ENCODE data around the gene TOGARAM2. TPM values are rescaled to one million over a fixed set of nuclear protein-coding genes. Genes with fewer than 3 reads are reported as not detected.

TOGARAM2 gene
- total and polyA plus RNA-seq, 2 of the 13 experiments (the other 11 are each of a cell fraction or from before 2014, with no cell fraction given) = under 0.01 to 0.05 TPM

DNA sequence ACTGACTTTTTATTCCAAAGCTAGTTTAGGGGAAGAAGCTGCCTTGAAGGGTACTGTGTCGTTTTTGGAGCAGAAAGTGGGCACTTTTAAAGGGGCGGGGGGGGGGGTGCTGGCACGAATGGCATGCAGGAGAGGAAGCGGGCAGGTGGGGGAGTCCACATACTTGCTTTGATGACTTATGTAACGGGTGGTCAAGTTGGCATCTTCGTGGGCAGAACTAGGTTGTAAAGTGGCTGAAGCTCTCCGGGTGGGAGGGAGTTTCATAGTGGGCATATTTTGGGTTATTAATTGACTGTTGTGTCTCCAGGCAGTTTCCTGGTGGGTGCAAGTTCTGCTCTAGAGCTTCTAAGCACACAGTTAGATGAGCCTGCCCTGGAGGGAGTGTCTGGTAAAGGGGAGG lies 73.3 kb downstream of the TOGARAM2 start:
- Histone ChIP-seq H3K4me3 (replicated peaks in 1 of 3; ENCODE audit: insufficient read depth in 1 of 3, low read depth in 2 of 3, low read length in 3 of 3) (no peak overlapping the region), H3K79me2 (ENCODE audit: insufficient read depth, low read length) (no peaks in the 10 kb centered on the region), H3K9ac (ENCODE audit: insufficient read depth, low read depth, low read length) (no peak overlapping the region), H4K20me1 (ENCODE audit: insufficient read depth, low read length) (no peaks in the 10 kb centered on the region), H3K4me2 (ENCODE audit: low read depth, low read length) (no peak overlapping the region), H3K27ac (ENCODE audit: extremely low read length, insufficient read depth, low read length) (no peak overlapping the region), H3K9me3 (ENCODE audit: low read length) (no peaks in the 10 kb centered on the region), H3K4me1 (ENCODE audit: insufficient read depth, low read length) (no peaks in the 10 kb centered on the region), H2AFZ (ENCODE audit: low read length) (no peak overlapping the region), H3K36me3 (replicated peaks in 1 of 2; ENCODE audit: control insufficient read depth in 1 of 2, insufficient read depth in 2 of 2, low read length in 2 of 2) (no peaks in the 10 kb centered on the region), H3K27me3 (ENCODE audit: control insufficient read depth in 1 of 2, insufficient read depth in 2 of 2, low read length in 2 of 2) (peaks cover 5 to 60% of the 10 kb centered on the region in 2 experiments; a peak in 3 of 5 replicates)
- BruUV-seq (replicated peaks) = no TSS peak
- DNase-seq (ENCODE audit: low spot score) (no peak), ATAC-seq (no peak), FAIRE-seq (no peak)
- POLR2A ChIA-PET = no interaction called here
- WGBS (ENCODE audit: low lambda C conversion rate) = 19% methylated on average over 7 of the region's 7 CpGs
- CTCF ChIA-PET (ENCODE audit: low intra/inter-chr PET ratio, low total read pairs) = no interaction called here
- TF ChIP-seq EEA1 (CRISPR knock-in tag; IDR thresholded peaks at IDR 0.05; ENCODE audit: borderline replicate concordance) (no peak), FOXJ3 (CRISPR knock-in tag; IDR thresholded peaks at IDR 0.05; ENCODE audit: borderline replicate concordance) (no peak)
- intact Hi-C loops (cut with micrococcal nuclease; ENCODE audit: unreplicated experiment) (loop anchor here (2.0 kb wide), 1 partner anchor 142 kb away; no protein-coding TSS in a partner anchor), in situ Hi-C loops (cut with HindIII; ENCODE audit: extremely low pct_ligation_motif_present, low pct_unique_long_range_greater_than_20kb) (no loop called here)

DNA sequence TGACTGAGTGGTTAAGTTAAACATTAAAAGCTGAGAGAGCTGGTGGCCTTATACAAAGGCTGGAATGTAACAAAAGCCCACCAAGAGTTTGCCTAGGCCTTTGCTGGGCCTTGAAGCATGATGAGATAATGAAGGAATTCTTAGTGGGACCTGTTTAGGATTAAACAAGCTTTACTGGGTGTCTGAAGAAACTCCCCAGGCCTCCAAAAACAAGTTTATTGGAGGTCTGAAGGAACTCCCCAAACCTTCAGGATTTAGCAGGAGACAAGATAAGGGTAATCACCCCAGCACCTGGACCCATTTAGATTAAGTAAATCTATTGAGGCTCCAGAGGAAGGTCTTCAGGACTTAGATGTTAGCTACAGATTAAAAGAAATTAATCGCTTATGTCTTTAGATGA lies 74.5 kb downstream of the TOGARAM2 start:
- BruUV-seq (replicated peaks) = no TSS peak
- in situ Hi-C loops (cut with HindIII; ENCODE audit: extremely low pct_ligation_motif_present, low pct_unique_long_range_greater_than_20kb) (no loop called here), intact Hi-C loops (cut with micrococcal nuclease; ENCODE audit: unreplicated experiment) (loop anchor here (2.0 kb wide), 1 partner anchor 141 kb away; no protein-coding TSS in a partner anchor)
- H3K4me1 ChIP-seq (ENCODE audit: insufficient read depth, low read length) = no peaks in the 10 kb centered on the region
- FAIRE-seq = no peak
- no peaks in the 10 kb centered on the region for H3K36me3 ChIP-seq (replicated peaks in 1 of 2; ENCODE audit: control insufficient read depth in 1 of 2, insufficient read depth in 2 of 2, low read length in 2 of 2)
- no peak overlapping the region for H3K9ac ChIP-seq (ENCODE audit: insufficient read depth, low read depth, low read length)
- H4K20me1 ChIP-seq (ENCODE audit: insufficient read depth, low read length) = no peaks in the 10 kb centered on the region
- POLR2A ChIA-PET = no interaction called here
- DNase-seq (ENCODE audit: low spot score) = no peak
- H3K9me3 ChIP-seq (ENCODE audit: low read length) = no peaks in the 10 kb centered on the region
- H3K27me3 ChIP-seq (ENCODE audit: control insufficient read depth in 1 of 2, insufficient read depth in 2 of 2, low read length in 2 of 2) = peaks cover 5 to 59% of the 10 kb centered on the region in 2 experiments; a peak in 3 of 5 replicates
- H3K79me2 ChIP-seq (ENCODE audit: insufficient read depth, low read length) = no peaks in the 10 kb centered on the region
- no peak overlapping the region for H2AFZ ChIP-seq (ENCODE audit: low read length)
- no peak overlapping the region for H3K4me2 ChIP-seq (ENCODE audit: low read depth, low read length)
- CTCF ChIA-PET (ENCODE audit: low intra/inter-chr PET ratio, low total read pairs) = no interaction called here
- no peak overlapping the region for H3K27ac ChIP-seq (ENCODE audit: extremely low read length, insufficient read depth, low read length)
- H3K4me3 ChIP-seq (replicated peaks in 1 of 3; ENCODE audit: insufficient read depth in 1 of 3, low read depth in 2 of 3, low read length in 3 of 3) = no peak overlapping the region
- ATAC-seq = no peak
- WGBS (ENCODE audit: low lambda C conversion rate) = 0% methylated on average over 1 of the region's 1 CpG
- no peak for TF ChIP-seq ZBTB1 (CRISPR knock-in tag; IDR thresholded peaks at IDR 0.05; ENCODE audit: borderline replicate concordance)
- no peak for TF ChIP-seq ZFYVE20 (CRISPR knock-in tag; IDR thresholded peaks at IDR 0.05; ENCODE audit: borderline replicate concordance, low read depth)
- TF ChIP-seq SOX5 (CRISPR knock-in tag; IDR thresholded peaks at IDR 0.05; ENCODE audit: borderline replicate concordance) = no peak
- TF ChIP-seq SMAD3 (CRISPR knock-in tag; IDR thresholded peaks at IDR 0.05) = no peak
- TF ChIP-seq, protein P1, sequence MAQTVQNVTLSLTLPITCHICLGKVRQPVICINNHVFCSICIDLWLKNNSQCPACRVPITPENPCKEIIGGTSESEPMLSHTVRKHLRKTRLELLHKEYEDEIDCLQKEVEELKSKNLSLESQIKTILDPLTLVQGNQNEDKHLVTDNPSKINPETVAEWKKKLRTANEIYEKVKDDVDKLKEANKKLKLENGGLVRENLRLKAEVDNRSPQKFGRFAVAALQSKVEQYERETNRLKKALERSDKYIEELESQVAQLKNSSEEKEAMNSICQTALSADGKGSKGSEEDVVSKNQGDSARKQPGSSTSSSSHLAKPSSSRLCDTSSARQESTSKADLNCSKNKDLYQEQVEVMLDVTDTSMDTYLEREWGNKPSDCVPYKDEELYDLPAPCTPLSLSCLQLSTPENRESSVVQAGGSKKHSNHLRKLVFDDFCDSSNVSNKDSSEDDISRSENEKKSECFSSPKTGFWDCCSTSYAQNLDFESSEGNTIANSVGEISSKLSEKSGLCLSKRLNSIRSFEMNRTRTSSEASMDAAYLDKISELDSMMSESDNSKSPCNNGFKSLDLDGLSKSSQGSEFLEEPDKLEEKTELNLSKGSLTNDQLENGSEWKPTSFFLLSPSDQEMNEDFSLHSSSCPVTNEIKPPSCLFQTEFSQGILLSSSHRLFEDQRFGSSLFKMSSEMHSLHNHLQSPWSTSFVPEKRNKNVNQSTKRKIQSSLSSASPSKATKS (CRISPR knock-in tag; IDR thresholded peaks at IDR 0.05) = no peak
- TF ChIP-seq, protein P2, sequence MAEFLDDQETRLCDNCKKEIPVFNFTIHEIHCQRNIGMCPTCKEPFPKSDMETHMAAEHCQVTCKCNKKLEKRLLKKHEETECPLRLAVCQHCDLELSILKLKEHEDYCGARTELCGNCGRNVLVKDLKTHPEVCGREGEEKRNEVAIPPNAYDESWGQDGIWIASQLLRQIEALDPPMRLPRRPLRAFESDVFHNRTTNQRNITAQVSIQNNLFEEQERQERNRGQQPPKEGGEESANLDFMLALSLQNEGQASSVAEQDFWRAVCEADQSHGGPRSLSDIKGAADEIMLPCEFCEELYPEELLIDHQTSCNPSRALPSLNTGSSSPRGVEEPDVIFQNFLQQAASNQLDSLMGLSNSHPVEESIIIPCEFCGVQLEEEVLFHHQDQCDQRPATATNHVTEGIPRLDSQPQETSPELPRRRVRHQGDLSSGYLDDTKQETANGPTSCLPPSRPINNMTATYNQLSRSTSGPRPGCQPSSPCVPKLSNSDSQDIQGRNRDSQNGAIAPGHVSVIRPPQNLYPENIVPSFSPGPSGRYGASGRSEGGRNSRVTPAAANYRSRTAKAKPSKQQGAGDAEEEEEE (CRISPR knock-in tag; IDR thresholded peaks at IDR 0.05; ENCODE audit: borderline replicate concordance) = no peak
- TF ChIP-seq ZNF670 (CRISPR knock-in tag; IDR thresholded peaks at IDR 0.05; ENCODE audit: borderline replicate concordance) = no peak
- no peak for TF ChIP-seq MAFF (IDR thresholded peaks at IDR 0.05; ENCODE audit: low read depth, low read length)
- TF ChIP-seq, protein P3, sequence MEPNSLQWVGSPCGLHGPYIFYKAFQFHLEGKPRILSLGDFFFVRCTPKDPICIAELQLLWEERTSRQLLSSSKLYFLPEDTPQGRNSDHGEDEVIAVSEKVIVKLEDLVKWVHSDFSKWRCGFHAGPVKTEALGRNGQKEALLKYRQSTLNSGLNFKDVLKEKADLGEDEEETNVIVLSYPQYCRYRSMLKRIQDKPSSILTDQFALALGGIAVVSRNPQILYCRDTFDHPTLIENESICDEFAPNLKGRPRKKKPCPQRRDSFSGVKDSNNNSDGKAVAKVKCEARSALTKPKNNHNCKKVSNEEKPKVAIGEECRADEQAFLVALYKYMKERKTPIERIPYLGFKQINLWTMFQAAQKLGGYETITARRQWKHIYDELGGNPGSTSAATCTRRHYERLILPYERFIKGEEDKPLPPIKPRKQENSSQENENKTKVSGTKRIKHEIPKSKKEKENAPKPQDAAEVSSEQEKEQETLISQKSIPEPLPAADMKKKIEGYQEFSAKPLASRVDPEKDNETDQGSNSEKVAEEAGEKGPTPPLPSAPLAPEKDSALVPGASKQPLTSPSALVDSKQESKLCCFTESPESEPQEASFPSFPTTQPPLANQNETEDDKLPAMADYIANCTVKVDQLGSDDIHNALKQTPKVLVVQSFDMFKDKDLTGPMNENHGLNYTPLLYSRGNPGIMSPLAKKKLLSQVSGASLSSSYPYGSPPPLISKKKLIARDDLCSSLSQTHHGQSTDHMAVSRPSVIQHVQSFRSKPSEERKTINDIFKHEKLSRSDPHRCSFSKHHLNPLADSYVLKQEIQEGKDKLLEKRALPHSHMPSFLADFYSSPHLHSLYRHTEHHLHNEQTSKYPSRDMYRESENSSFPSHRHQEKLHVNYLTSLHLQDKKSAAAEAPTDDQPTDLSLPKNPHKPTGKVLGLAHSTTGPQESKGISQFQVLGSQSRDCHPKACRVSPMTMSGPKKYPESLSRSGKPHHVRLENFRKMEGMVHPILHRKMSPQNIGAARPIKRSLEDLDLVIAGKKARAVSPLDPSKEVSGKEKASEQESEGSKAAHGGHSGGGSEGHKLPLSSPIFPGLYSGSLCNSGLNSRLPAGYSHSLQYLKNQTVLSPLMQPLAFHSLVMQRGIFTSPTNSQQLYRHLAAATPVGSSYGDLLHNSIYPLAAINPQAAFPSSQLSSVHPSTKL (CRISPR knock-in tag; IDR thresholded peaks at IDR 0.05) = no peak

Data from HepG2 (cell line).